Loucy (cell line): ENCODE data around the gene PDE8B.

Experiments used
- H2AFZ ChIP-seq: fragments of 200-600 bp; sonication (generic); 2 replicates; pipeline ENCODE4 v1.6.0; 2016; ENCODE audit warnings: antibody characterized with exemption, mild to moderate bottlenecking, low read length, moderate library complexity
- H3F3A ChIP-seq: fragments of 200-600 bp; 2 replicates; pipeline ENCODE4 v1.6.0; 2016; ENCODE audit warnings: antibody characterized with exemption, low read depth, mild to moderate bottlenecking
- H3K27me3 ChIP-seq: fragments of 200-600 bp; sonication (generic); 2 replicates; pipeline ENCODE4 v1.6.1; 2014; ENCODE audit warnings: low read length, mild to moderate bottlenecking; ENCODE audit not compliant: insufficient read depth, poor library complexity, severe bottlenecking
- H3K36me3 ChIP-seq: fragments of 200-600 bp; sonication (generic); 2 replicates; pipeline ENCODE4 v1.6.1; 2016; ENCODE audit warnings: low read length; ENCODE audit not compliant: insufficient read depth
- H3K4me1 ChIP-seq: fragments of 200-600 bp; sonication (generic); 2 replicates; pipeline ENCODE4 v1.5.1; 2014; ENCODE audit warnings: low read length, mild to moderate bottlenecking; ENCODE audit not compliant: insufficient read depth, poor library complexity, severe bottlenecking
- H3K4me2 ChIP-seq: fragments of 200-600 bp; sonication (generic); 2 replicates; pipeline ENCODE4 v1.6.0; 2014; ENCODE audit warnings: antibody characterized with exemption, low read length, low read depth, mild to moderate bottlenecking; ENCODE audit not compliant: poor library complexity, severe bottlenecking
- H3K4me3 ChIP-seq: fragments of 200-600 bp; sonication (generic); 2 replicates; pipeline ENCODE4 v1.5.1; 2014; ENCODE audit warnings: low read length, mild to moderate bottlenecking, mixed read lengths; ENCODE audit not compliant: poor library complexity, severe bottlenecking
- H3K79me2 ChIP-seq: fragments of 200-600 bp; sonication (generic); 2 replicates; pipeline ENCODE4 v1.6.1; 2014; ENCODE audit warnings: low read length; ENCODE audit not compliant: insufficient read depth
- H3K9ac ChIP-seq: fragments of 200-600 bp; sonication (generic); 2 replicates; pipeline ENCODE4 v1.6.0; 2014; ENCODE audit warnings: mild to moderate bottlenecking, low read depth, low read length, moderate library complexity; ENCODE audit not compliant: poor library complexity, severe bottlenecking
- H3K9me2 ChIP-seq: fragments of 200-600 bp; sonication (generic); replicated peaks from 2 replicates; pipeline ENCODE4 v1.6.1; 2016; ENCODE audit warnings: low read depth, low read length, mixed read lengths
- H3K9me3 ChIP-seq: fragments of 200-600 bp; sonication (generic); 2 replicates; pipeline ENCODE4 v1.6.1; 2014; ENCODE audit warnings: mild to moderate bottlenecking, antibody characterized with exemption, low read length, low read depth; ENCODE audit not compliant: insufficient read depth
- H4K20me1 ChIP-seq: fragments of 200-600 bp; sonication (generic); 2 replicates; pipeline ENCODE4 v1.6.0; 2014; ENCODE audit warnings: antibody characterized with exemption, low read length, mild to moderate bottlenecking; ENCODE audit not compliant: insufficient read depth, poor library complexity, severe bottlenecking
- EZH2phosphoT487 ChIP-seq: fragments of 200-600 bp; IDR thresholded peaks from 2 replicates; pipeline ENCODE4 v1.6.1; 2018; ENCODE audit warnings: antibody characterized with exemption, mild to moderate bottlenecking, moderate library complexity, borderline replicate concordance
- TF ChIP-seq, protein P1 (sequence below): fragments of 200-600 bp; sonication (generic); conservative IDR thresholded peaks from 2 replicates; pipeline ENCODE4 v1.5.1; 2014; ENCODE audit warnings: mild to moderate bottlenecking, antibody characterized with exemption, low read length

The PDE8B gene

DNA sequence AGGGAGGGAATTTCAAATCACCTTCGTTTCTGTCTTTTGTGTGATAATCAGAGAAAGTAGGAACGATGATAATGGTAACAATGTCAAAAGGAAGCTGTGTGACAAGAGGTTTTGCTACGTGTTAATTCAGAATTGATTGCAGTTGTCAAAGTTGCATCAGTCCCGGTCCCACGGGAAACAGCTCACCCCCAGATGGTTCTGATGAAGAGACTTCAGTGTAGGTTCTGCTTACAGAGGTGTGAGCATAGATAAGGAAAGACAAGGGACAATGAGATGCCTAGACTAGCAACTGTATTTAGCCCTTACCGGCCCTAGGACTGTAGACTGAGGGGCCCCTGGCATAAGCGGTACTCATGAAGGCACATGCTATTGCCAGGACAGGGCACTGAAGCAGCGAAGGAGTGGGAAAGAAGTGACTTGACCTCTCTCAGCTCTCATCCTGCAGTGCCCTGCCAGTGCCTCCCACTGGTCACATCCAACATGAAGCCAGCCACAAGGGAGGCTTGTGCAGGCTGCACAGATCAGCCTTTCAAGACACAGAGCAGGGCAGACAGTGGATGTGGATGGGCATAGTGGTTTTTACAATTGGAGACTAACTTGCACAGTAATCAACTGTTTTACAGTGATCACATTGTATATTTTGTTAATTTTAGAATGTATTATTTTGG lies 21.1 kb downstream of the PDE8B start:
- H3K36me3 ChIP-seq: no peaks in the 10 kb centered on the region
- no peaks in the 10 kb centered on the region; the same call in 1 of the 2 replicates for H3K9me3 ChIP-seq
- TF ChIP-seq, protein P1, sequence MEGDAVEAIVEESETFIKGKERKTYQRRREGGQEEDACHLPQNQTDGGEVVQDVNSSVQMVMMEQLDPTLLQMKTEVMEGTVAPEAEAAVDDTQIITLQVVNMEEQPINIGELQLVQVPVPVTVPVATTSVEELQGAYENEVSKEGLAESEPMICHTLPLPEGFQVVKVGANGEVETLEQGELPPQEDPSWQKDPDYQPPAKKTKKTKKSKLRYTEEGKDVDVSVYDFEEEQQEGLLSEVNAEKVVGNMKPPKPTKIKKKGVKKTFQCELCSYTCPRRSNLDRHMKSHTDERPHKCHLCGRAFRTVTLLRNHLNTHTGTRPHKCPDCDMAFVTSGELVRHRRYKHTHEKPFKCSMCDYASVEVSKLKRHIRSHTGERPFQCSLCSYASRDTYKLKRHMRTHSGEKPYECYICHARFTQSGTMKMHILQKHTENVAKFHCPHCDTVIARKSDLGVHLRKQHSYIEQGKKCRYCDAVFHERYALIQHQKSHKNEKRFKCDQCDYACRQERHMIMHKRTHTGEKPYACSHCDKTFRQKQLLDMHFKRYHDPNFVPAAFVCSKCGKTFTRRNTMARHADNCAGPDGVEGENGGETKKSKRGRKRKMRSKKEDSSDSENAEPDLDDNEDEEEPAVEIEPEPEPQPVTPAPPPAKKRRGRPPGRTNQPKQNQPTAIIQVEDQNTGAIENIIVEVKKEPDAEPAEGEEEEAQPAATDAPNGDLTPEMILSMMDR: no peak; the same call in 1 of the 2 replicates
- no peak for TF ChIP-seq EZH2phosphoT487
- no peak overlapping the region for H3K4me2 ChIP-seq
- H2AFZ ChIP-seq: no peak overlapping the region
- H3K79me2 ChIP-seq: no peaks in the 10 kb centered on the region
- H4K20me1 ChIP-seq: no peaks in the 10 kb centered on the region
- H3K4me3 ChIP-seq: no peak overlapping the region
- peaks cover 3% of the 10 kb centered on the region; the same call in 1 of the 2 replicates for H3F3A ChIP-seq
- H3K27me3 ChIP-seq: no peaks in the 10 kb centered on the region
- no peaks in the 10 kb centered on the region for H3K9me2 ChIP-seq
- no peak overlapping the region for H3K9ac ChIP-seq
- peaks cover 5% of the 10 kb centered on the region for H3K4me1 ChIP-seq

DNA sequence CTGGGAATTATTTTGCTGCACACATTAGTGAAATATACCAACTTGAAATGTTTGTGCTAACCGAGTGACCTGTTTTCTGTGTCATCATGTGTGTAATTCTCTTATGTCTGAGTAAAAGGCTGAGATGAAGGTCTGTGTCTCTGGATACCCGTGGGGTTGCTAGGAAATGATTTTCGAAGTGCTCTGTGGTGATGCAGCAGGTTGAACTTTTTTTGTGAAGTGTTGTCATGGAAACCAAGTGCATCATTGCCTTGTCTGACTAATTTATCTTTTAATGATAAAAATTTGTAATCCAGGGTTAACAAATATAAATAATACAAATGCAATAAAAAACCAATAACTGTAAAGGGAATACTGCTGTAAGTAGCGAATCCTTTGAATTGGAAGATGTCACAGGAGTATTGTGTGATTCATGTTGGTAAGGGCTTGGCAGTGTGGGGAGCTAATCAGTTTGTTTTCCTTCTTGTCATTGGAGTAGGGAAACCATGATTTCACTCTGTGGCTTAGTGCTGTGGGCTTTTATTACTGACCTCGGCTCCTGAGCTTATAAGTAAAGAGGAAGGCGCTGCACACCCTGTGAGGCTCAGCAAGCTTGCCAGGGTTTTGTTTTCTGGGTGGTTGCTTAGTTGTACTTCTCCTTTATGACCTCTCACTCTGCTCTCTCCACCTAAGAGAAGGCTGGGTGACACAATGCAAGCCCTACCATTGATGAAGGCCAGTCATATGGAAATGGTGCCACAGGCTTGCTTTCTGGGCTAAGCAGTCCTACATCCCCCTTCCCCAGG lies 22.3 kb downstream of the PDE8B start:
- TF ChIP-seq, protein P1: no peak
- TF ChIP-seq EZH2phosphoT487: no peak
- peak overlapping the region; percentile 1 for H3K4me2 ChIP-seq
- no peaks in the 10 kb centered on the region for H3K27me3 ChIP-seq
- H2AFZ ChIP-seq: no peak overlapping the region
- H3K79me2 ChIP-seq: no peaks in the 10 kb centered on the region
- H4K20me1 ChIP-seq: no peaks in the 10 kb centered on the region
- H3K36me3 ChIP-seq: no peaks in the 10 kb centered on the region
- no peak overlapping the region for H3K9ac ChIP-seq
- peaks cover 3% of the 10 kb centered on the region; the same call in 1 of the 2 replicates for H3F3A ChIP-seq
- no peaks in the 10 kb centered on the region for H3K9me2 ChIP-seq
- no peak overlapping the region for H3K4me3 ChIP-seq
- peaks cover 5% of the 10 kb centered on the region for H3K4me1 ChIP-seq
- H3K9me3 ChIP-seq: no peaks in the 10 kb centered on the region; the same call in 1 of the 2 replicates

DNA sequence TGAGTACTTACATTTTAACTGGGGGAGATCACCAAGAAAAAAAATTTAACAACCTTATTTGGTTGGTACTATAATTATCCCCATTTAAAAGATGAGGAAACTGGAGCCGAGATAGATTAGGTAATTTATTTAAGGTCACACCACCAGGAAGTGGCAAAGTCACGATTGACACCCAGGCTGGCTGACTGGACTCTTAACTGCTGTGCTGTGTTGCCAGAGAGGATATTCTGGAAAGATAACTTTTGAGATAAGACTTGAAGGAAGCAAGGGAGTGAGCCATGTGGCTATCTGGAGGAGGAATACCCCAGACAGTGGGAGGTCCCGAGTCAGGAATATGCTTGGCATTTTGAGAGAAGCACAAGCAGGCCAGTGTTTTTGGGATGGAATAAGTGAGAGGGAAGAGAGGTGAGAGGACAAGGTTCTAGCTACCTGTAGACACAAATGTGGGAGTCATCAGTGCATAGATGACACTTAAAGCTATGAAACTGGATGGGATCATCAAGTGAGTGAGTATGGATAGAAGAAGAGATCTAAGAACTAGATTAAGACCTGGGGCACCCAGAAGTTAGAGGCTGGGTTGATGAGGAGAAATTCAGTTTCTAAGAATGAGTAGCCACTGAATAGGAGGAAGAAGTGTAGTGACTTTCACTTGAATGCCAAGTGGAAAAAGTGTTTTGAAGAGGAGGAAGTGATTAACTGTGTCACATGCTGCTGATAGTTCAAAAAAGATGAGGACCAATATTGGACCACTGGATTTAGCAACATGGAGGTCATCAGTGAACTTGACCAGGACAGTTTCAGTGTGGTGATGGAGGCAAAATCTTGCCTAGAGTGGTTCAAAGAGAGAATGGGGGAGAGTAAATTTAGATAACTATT lies 25.6 kb downstream of the PDE8B start:
- H3K9me3 ChIP-seq: no peaks in the 10 kb centered on the region

More for the DNA sequence above, 25.6 kb downstream of the PDE8B start:
- H3F3A ChIP-seq: peaks cover 3% of the 10 kb centered on the region; the same call in 1 of the 2 replicates
- no peak overlapping the region for H3K4me2 ChIP-seq
- no peaks in the 10 kb centered on the region for H4K20me1 ChIP-seq
- no peaks in the 10 kb centered on the region for H3K36me3 ChIP-seq
- no peaks in the 10 kb centered on the region for H3K79me2 ChIP-seq
- no peak overlapping the region for H3K9ac ChIP-seq
- no peak overlapping the region for H3K4me3 ChIP-seq
- H2AFZ ChIP-seq: no peak overlapping the region
- TF ChIP-seq, protein P1: no peak
- TF ChIP-seq EZH2phosphoT487: no peak
- H3K9me2 ChIP-seq: no peaks in the 10 kb centered on the region
- peaks cover 5% of the 10 kb centered on the region for H3K4me1 ChIP-seq
- no peaks in the 10 kb centered on the region for H3K27me3 ChIP-seq
